Endothelial cell of umbilical vein (primary cell): ENCODE results near the gene GTPBP10. TPM values are rescaled to one million over a fixed set of nuclear protein-coding genes. Genes with fewer than 3 reads are reported as not detected.

Experiments used
- BruUV-seq: library from RNA; stranded (reverse); fragments of 400-500 nt; replicated peaks from 2 replicates; lab custom pipeline; 2021; lab: Mats Ljungman, UMichigan
- CTCF ChIA-PET: fragments of 300-600, 350-600 bp; sonication (Branson Sonifier 250); formaldehyde crosslinking; loops from one replicate; lab custom pipeline; 2021; ENCODE audit warnings: antibody characterized with exemption, inconsistent platforms; lab: Charles Lee
- POLR2A ChIA-PET: fragments of 300-600, 350-600 bp; sonication (Branson Sonifier 250); formaldehyde crosslinking; loops from one replicate; lab custom pipeline; 2021; ENCODE audit warnings: antibody characterized with exemption, inconsistent platforms; lab: Charles Lee
- DNase-seq: peaks from one replicate; pipeline ENCODE4 v3.0.0-alpha.2; 2011; ENCODE audit warnings: low read depth, low spot score
- FAIRE-seq: peaks from 2 replicates; lab custom pipeline; 2011; peaks lifted over from hg19 to GRCh38; lab: Jason Lieb, UNC
- H2AFZ ChIP-seq: 2 replicates; pipeline ENCODE4 v1.6.0; 2012; ENCODE audit warnings: low read depth, low read length, control low read depth, inconsistent platforms
- H3K27ac ChIP-seq: 2 replicates; pipeline ENCODE4 v1.5.1; 2011; ENCODE audit warnings: low read depth, mild to moderate bottlenecking, control low read depth, low read length, moderate library complexity; ENCODE audit not compliant: insufficient read depth
- H3K27me3 ChIP-seq, 2 experiments: 2 replicates each; pipeline versions ENCODE4 v1.6.0 to v1.6.1; 2011; ENCODE audit warnings: low read length in 2 of 2, mixed read lengths in 1 of 2; ENCODE audit not compliant: control insufficient read depth in 2 of 2, insufficient read depth in 2 of 2
- H3K36me3 ChIP-seq, 2 experiments: 2 replicates in 1 of 2; 3 replicates in 1 of 2; pipeline ENCODE4 v1.5.1; 2011; ENCODE audit warnings: low read length in 2 of 2, mild to moderate bottlenecking in 1 of 2, moderate library complexity in 1 of 2; ENCODE audit not compliant: control insufficient read depth in 2 of 2, insufficient read depth in 2 of 2; ENCODE audit errors: extremely low read depth in 1 of 2
- H3K4me1 ChIP-seq: 3 replicates; pipeline ENCODE4 v1.5.1; 2011; ENCODE audit warnings: mild to moderate bottlenecking, low read length; ENCODE audit not compliant: control insufficient read depth, insufficient read depth; ENCODE audit errors: extremely low read depth
- H3K4me2 ChIP-seq: 2 replicates; pipeline ENCODE4 v1.6.1; 2011; ENCODE audit warnings: low read length, control low read depth, mixed read lengths; ENCODE audit not compliant: insufficient read depth
- H3K4me3 ChIP-seq, 3 experiments: fragments of 200-600 bp in 1 of 3; sonication (generic), shearing (Covaris generic) in 1 of 3; replicated peaks in 1 of 3; 2 replicates each; pipeline ENCODE4 v1.5.1; 2011 to 2016; ENCODE audit warnings: control low read depth in 3 of 3, low read length in 3 of 3, mild to moderate bottlenecking in 2 of 3, inconsistent platforms in 1 of 3, low read depth in 1 of 3, moderate library complexity in 1 of 3; ENCODE audit not compliant: insufficient read depth in 1 of 3
- H3K79me2 ChIP-seq: 2 replicates; pipeline ENCODE4 v1.6.0; 2012; ENCODE audit warnings: low read length, inconsistent platforms; ENCODE audit not compliant: control insufficient read depth, insufficient read depth
- H3K9ac ChIP-seq: replicated peaks from 2 replicates; pipeline ENCODE3; 2011; ENCODE audit warnings: low read length, control low read depth; ENCODE audit not compliant: insufficient read depth; ENCODE audit errors: extremely low read depth
- H3K9me1 ChIP-seq: replicated peaks from 3 replicates; pipeline ENCODE4 v1.6.0; 2011; ENCODE audit warnings: mild to moderate bottlenecking, low read length; ENCODE audit not compliant: control insufficient read depth, insufficient read depth; ENCODE audit errors: extremely low read depth
- H3K9me3 ChIP-seq: replicated peaks from 2 replicates; pipeline ENCODE4 v1.5.1; 2012; ENCODE audit warnings: low read length, inconsistent platforms; ENCODE audit not compliant: control insufficient read depth, insufficient read depth
- H4K20me1 ChIP-seq: replicated peaks from 2 replicates; pipeline ENCODE3; 2011; ENCODE audit warnings: mild to moderate bottlenecking, low read length; ENCODE audit not compliant: control insufficient read depth, insufficient read depth; ENCODE audit errors: extremely low read depth
- CTCF ChIP-seq, 2 donors: IDR thresholded peaks; 1 replicate in 1 of 2; 2 replicates in 1 of 2; pipeline ENCODE4 v1.5.1; 2011; ENCODE audit warnings: low read length in 2 of 2, mild to moderate bottlenecking in 2 of 2, moderate library complexity in 2 of 2, control low read depth in 1 of 2, inconsistent platforms in 1 of 2, low read depth in 1 of 2; ENCODE audit not compliant: insufficient read depth in 1 of 2; ENCODE audit errors: extremely low read depth in 1 of 2
- EZH2 ChIP-seq: IDR thresholded peaks from 2 replicates; pipeline ENCODE4 v1.6.1; 2012; ENCODE audit warnings: borderline replicate concordance, low read depth, mild to moderate bottlenecking, moderate library complexity, low read length, inconsistent platforms; ENCODE audit not compliant: severe bottlenecking
- FOS ChIP-seq: IDR thresholded peaks from 2 replicates; pipeline ENCODE4 v1.6.1; 2011; ENCODE audit warnings: mild to moderate bottlenecking, low read length, moderate library complexity, borderline replicate concordance; ENCODE audit not compliant: insufficient read depth
- GATA2 ChIP-seq: IDR thresholded peaks from 2 replicates; pipeline ENCODE4 v1.7.0; 2011; ENCODE audit warnings: low read depth, mild to moderate bottlenecking, moderate library complexity, mixed read lengths, low read length; ENCODE audit not compliant: insufficient read length, insufficient read depth
- MYC ChIP-seq: IDR thresholded peaks from one replicate; pipeline ENCODE4 v1.6.1; 2011; ENCODE audit warnings: mild to moderate bottlenecking, low read depth, low read length
- POLR2A ChIP-seq: IDR thresholded peaks from 2 replicates; pipeline ENCODE4 v1.6.1; 2012; ENCODE audit warnings: low read depth, mild to moderate bottlenecking, control low read depth, low read length
- POLR2AphosphoS5 ChIP-seq: IDR thresholded peaks from 2 replicates; pipeline ENCODE4 v1.6.1; 2012; ENCODE audit warnings: low read depth, mild to moderate bottlenecking, control low read depth, low read length, moderate library complexity; ENCODE audit not compliant: insufficient read depth
- dilution Hi-C: fragments of 300-500 bp; cut with MboI; formaldehyde crosslinking; loops from one replicate; pipeline ENCODE4 v1.15.0; 2019; ENCODE audit warnings: low sequenced_read_pairs; ENCODE audit not compliant: extremely low pct_ligation_motif_present
- intact Hi-C: fragments of 100-400 bp; cut with micrococcal nuclease; formaldehyde crosslinking; loops from one replicate; pipeline ENCODE4 v1.10.0; 2022
- polyA plus RNA-seq, 4 experiments: library from polyadenylated mRNA; depleted of rRNA in 3 of 4; stranded (reverse) in 3 of 4; unstranded in 1 of 4; fragments of >200 nt; gene quantifications; 2 replicates each; pipeline versions ENCODE4 v1.2.1 to v1.2.3, GENCODE V29; 2011 to 2012; ENCODE audit warnings: missing spikeins in 1 of 4
- total RNA-seq: library from RNA; stranded (reverse); gene quantifications from 2 replicates; pipeline ENCODE4 v1.2.3, GENCODE V29; 2021

Gene GTPBP10
- total and polyA plus RNA-seq, 2 donors (not counting 3 experiments of a cell fraction or from before 2014, with no cell fraction given) = 3.5 to 16.7 TPM

GRCh38 chr7:90326500-90326899 lies 20.0 kb upstream of the GTPBP10 start:
- Histone ChIP-seq H3K9me3 (no peaks in the 10 kb centered on the region), H3K27ac (no peak overlapping the region), H3K27me3 (peaks cover 17 to 50% of the 10 kb centered on the region in 2 experiments), H3K4me2 (no peak overlapping the region), H3K9me1 (no peaks in the 10 kb centered on the region), H4K20me1 (no peaks in the 10 kb centered on the region), H3K4me1 (no peaks in the 10 kb centered on the region), H3K79me2 (no peaks in the 10 kb centered on the region), H2AFZ (no peak overlapping the region), H3K36me3 (no peaks in the 10 kb centered on the region), H3K4me3 (no peak overlapping the region), H3K9ac (no peak overlapping the region)
- dilution Hi-C loops = no loop called here
- CTCF ChIA-PET = interaction anchor here (1.1 to 1.6 kb wide), 2 partner anchors 18 to 19 kb away, joined by 3 to 4 read pairs; no protein-coding TSS in a partner anchor
- DNase-seq = no peak
- intact Hi-C loops = no loop called here
- TF ChIP-seq POLR2AphosphoS5 (no peak), EZH2 (no peak), POLR2A (no peak), GATA2 (no peak), MYC (no peak), FOS (no peak), CTCF (IDR thresholded peaks at IDR 0.05; ENCODE audit: extremely low read depth in 1 of 2, insufficient read depth in 1 of 2, low read depth in 1 of 2, low read length in 2 of 2) (no peak)
- POLR2A ChIA-PET = no interaction called here
- no peak for FAIRE-seq
- BruUV-seq = no TSS peak
